ENCODE results near the gene MAPK8IP2. TPM values are rescaled to one million over a fixed set of nuclear protein-coding genes. Genes with fewer than 3 reads are reported as not detected.

MAPK8IP2 gene
- total and polyA plus RNA-seq, 2 of the 13 experiments (the other 11 are each of a cell fraction or from before 2014, with no cell fraction given), result 1.3 to 2.6 TPM

DNA sequence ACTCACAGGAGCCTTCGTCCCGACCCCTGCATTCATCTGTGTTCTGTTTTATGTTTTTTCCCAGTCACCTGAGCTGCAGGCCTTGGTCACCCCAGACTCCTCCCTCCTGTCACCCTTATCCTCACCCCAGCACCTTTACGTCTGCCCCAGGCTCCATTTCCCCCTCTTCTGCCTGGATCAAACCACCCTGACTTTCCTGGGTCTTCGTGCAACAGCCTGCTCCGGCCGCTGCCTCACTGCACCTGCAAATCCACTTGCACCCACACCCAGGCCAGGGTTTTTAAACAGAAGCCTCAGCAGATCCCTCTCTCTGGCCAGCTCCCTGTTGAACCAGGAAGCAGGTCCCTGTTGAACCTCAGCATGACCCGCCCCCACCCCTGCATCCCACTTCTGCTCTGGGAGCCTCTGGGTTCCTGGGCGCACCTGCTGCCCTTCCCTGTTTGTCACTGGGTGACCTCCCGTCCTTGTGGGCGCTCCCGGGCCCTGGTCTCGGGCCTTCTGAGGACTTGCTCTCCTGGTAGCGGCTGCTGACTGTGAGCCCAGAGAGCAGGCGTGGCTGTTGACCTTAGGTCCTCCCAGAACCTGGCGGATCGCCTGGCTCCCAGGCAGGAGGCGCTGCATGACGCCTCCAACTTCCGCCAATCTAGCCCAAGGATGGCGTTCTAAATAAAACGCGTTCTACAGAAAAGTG, 12.8 kb downstream of the MAPK8IP2 start (continued):
- TF ChIP-seq ZNF382 (CRISPR knock-in tag; IDR thresholded peaks at IDR 0.05; ENCODE audit: borderline replicate concordance) (no peak), ZNF441 (CRISPR knock-in tag; IDR thresholded peaks at IDR 0.05; ENCODE audit: borderline replicate concordance) (no peak), SATB2 (CRISPR knock-in tag; IDR thresholded peaks at IDR 0.05) (no peak), ZBTB43 (CRISPR knock-in tag; conservative IDR thresholded peaks at IDR 0.05) (no peak), CENPT (CRISPR knock-in tag; IDR thresholded peaks at IDR 0.05; ENCODE audit: low read depth) (no peak), GATA4 (IDR thresholded peaks at IDR 0.05; ENCODE audit: borderline replicate concordance, low read depth) (no peak), THAP9 (CRISPR knock-in tag; IDR thresholded peaks at IDR 0.05; ENCODE audit: borderline replicate concordance) (0 out of 2 replicates have a peak, but pooled peaks have one; percentile 40), KLF13 (CRISPR knock-in tag; IDR thresholded peaks at IDR 0.05) (no peak), SIN3B (IDR thresholded peaks at IDR 0.05; ENCODE audit: low read length) (no peak), RFXANK (CRISPR knock-in tag; IDR thresholded peaks at IDR 0.05) (no peak), ATM (IDR thresholded peaks at IDR 0.05; ENCODE audit: borderline replicate concordance) (no peak), ZNF343 (CRISPR knock-in tag; IDR thresholded peaks at IDR 0.05) (no peak), U2AF2 (IDR thresholded peaks at IDR 0.05; ENCODE audit: low read depth, low read length) (no peak), ZNF234 (CRISPR knock-in tag; conservative IDR thresholded peaks at IDR 0.05) (no peak), MAX (IDR thresholded peaks at IDR 0.05) (0 out of 2 replicates have a peak, but pooled peaks have one; percentile 59), ZNF235 (CRISPR knock-in tag; IDR thresholded peaks at IDR 0.05; ENCODE audit: borderline replicate concordance) (no peak), ZNF629 (CRISPR knock-in tag; conservative IDR thresholded peaks at IDR 0.05) (no peak), RCOR2 (CRISPR knock-in tag; IDR thresholded peaks at IDR 0.05) (no peak)
- TF ChIP-seq, protein P1, sequence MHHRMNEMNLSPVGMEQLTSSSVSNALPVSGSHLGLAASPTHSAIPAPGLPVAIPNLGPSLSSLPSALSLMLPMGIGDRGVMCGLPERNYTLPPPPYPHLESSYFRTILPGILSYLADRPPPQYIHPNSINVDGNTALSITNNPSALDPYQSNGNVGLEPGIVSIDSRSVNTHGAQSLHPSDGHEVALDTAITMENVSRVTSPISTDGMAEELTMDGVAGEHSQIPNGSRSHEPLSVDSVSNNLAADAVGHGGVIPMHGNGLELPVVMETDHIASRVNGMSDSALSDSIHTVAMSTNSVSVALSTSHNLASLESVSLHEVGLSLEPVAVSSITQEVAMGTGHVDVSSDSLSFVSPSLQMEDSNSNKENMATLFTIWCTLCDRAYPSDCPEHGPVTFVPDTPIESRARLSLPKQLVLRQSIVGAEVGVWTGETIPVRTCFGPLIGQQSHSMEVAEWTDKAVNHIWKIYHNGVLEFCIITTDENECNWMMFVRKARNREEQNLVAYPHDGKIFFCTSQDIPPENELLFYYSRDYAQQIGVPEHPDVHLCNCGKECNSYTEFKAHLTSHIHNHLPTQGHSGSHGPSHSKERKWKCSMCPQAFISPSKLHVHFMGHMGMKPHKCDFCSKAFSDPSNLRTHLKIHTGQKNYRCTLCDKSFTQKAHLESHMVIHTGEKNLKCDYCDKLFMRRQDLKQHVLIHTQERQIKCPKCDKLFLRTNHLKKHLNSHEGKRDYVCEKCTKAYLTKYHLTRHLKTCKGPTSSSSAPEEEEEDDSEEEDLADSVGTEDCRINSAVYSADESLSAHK (CRISPR knock-in tag; IDR thresholded peaks at IDR 0.05; ENCODE audit: borderline replicate concordance), result no peak
- TF ChIP-seq, protein P2, sequence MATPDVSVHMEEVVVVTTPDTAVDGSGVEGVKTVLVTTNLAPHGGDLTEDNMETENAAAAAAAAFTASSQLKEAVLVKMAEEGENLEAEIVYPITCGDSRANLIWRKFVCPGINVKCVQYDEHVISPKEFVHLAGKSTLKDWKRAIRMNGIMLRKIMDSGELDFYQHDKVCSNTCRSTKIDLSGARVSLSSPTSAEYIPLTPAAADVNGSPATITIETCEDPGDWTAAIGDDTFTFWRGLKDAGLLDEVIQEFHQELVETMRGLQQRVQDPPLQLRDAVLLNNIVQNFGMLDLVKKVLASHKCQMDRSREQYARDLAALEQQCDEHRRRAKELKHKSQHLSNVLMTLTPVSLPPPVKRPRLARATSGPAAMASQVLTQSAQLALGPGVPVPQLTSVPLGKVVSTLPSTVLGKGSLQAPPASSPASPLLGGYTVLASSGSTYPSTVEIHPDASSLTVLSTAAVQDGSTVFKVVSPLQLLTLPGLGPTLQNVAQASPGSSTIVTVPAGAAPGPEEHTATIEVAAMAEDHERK (CRISPR knock-in tag; IDR thresholded peaks at IDR 0.05; ENCODE audit: low read depth), result no peak
- TF ChIP-seq, protein P3, sequence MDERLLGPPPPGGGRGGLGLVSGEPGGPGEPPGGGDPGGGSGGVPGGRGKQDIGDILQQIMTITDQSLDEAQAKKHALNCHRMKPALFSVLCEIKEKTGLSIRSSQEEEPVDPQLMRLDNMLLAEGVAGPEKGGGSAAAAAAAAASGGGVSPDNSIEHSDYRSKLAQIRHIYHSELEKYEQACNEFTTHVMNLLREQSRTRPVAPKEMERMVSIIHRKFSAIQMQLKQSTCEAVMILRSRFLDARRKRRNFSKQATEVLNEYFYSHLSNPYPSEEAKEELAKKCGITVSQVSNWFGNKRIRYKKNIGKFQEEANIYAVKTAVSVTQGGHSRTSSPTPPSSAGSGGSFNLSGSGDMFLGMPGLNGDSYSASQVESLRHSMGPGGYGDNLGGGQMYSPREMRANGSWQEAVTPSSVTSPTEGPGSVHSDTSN (CRISPR knock-in tag; IDR thresholded peaks at IDR 0.05), result no peak
